HepG2 (cell line): Measurements from ENCODE around the gene POLQ.

Experiments
- ATF7-NPFF ChIP-seq: sonication (generic); formaldehyde crosslinking; IDR thresholded peaks from 2 replicates; pipeline ENCODE4 v1.8.1; 2023; ENCODE audit warnings: mild to moderate bottlenecking, low read depth, missing genetic modification reagents, moderate library complexity
- BCL6 ChIP-seq: IDR thresholded peaks from 2 replicates; pipeline ENCODE4 v1.6.1; 2016; ENCODE audit warnings: missing genetic modification reagents, missing compliant biosample characterization
- CBX5 ChIP-seq: sonication (generic); formaldehyde crosslinking; IDR thresholded peaks from 2 replicates; pipeline ENCODE4 v1.4.0; 2020; ENCODE audit warnings: missing genetic modification reagents, borderline replicate concordance
- NFE2L2 ChIP-seq: fragments of 150-350 bp; IDR thresholded peaks from 2 replicates; pipeline ENCODE4 v1.6.1; 2014; ENCODE audit warnings: low read length
- NPAS2 ChIP-seq: sonication (generic); formaldehyde crosslinking; IDR thresholded peaks from 2 replicates; pipeline ENCODE4 v1.8.0; 2022; ENCODE audit warnings: mild to moderate bottlenecking, missing genetic modification reagents, borderline replicate concordance
- SMC3 ChIP-seq: IDR thresholded peaks from 2 replicates; pipeline ENCODE4 v1.6.1; 2011; ENCODE audit warnings: low read length, improper control_type of control experiment
- SMYD3 ChIP-seq: sonication (generic); formaldehyde crosslinking; IDR thresholded peaks from 2 replicates; pipeline ENCODE4 v1.8.1; 2023; ENCODE audit warnings: mild to moderate bottlenecking, missing genetic modification reagents
- ZBTB1 ChIP-seq: sonication (generic); formaldehyde crosslinking; IDR thresholded peaks from 2 replicates; pipeline ENCODE4 v1.4.0; 2020; ENCODE audit warnings: missing genetic modification reagents, borderline replicate concordance
- ZNF335 ChIP-seq: sonication (generic); formaldehyde crosslinking; IDR thresholded peaks from 2 replicates; pipeline ENCODE4 v1.4.0; 2020; ENCODE audit warnings: missing genetic modification reagents
- TF ChIP-seq, protein P1 (sequence below): sonication (generic); formaldehyde crosslinking; IDR thresholded peaks from 2 replicates; pipeline ENCODE4 v1.9.0; 2022; ENCODE audit warnings: low read depth, missing genetic modification reagents
- TF ChIP-seq, protein P2 (sequence below): sonication (generic); formaldehyde crosslinking; IDR thresholded peaks from 2 replicates; pipeline ENCODE4 v1.5.0; 2020; ENCODE audit warnings: mild to moderate bottlenecking, missing genetic modification reagents, moderate library complexity
- TF ChIP-seq, protein P3 (sequence below): sonication (generic); formaldehyde crosslinking; conservative IDR thresholded peaks from 2 replicates; pipeline ENCODE4 v1.4.0; 2020; ENCODE audit warnings: missing genetic modification reagents

DNA sequence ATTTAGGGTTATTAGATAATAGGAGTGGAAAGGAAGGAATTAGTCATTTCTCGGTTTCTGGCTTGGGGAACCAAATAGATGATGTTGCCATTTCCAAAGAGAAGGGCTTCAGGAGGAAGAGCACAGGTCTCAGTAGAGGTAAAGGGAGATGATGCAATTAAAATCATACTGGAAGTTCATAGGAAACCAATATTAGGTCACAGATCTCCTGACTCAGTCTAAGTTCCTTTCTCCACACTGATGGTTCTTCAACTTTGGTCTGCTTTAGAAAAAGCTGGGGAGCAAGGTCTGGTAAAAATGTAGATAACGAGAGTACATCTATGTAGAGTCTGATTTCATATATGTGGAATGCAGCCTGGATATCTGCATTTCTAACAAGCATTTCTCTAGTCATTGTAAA lies 130.9 kb downstream of the POLQ start:
- TF ChIP-seq SMC3 (no peak), ZNF335 (CRISPR knock-in tag) (no peak), CBX5 (CRISPR knock-in tag) (no peak), ATF7-NPFF (CRISPR knock-in tag) (no peak), ZBTB1 (CRISPR knock-in tag) (no peak), SMYD3 (no peak), NPAS2 (CRISPR knock-in tag) (no peak), NFE2L2 (no peak), BCL6 (CRISPR knock-in tag) (no peak)
- TF ChIP-seq, protein P1, sequence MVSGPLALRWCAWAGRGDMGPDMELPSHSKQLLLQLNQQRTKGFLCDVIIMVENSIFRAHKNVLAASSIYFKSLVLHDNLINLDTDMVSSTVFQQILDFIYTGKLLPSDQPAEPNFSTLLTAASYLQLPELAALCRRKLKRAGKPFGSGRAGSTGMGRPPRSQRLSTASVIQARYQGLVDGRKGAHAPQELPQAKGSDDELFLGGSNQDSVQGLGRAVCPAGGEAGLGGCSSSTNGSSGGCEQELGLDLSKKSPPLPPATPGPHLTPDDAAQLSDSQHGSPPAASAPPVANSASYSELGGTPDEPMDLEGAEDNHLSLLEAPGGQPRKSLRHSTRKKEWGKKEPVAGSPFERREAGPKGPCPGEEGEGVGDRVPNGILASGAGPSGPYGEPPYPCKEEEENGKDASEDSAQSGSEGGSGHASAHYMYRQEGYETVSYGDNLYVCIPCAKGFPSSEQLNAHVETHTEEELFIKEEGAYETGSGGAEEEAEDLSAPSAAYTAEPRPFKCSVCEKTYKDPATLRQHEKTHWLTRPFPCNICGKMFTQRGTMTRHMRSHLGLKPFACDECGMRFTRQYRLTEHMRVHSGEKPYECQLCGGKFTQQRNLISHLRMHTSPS (CRISPR knock-in tag): no peak
- TF ChIP-seq, protein P2, sequence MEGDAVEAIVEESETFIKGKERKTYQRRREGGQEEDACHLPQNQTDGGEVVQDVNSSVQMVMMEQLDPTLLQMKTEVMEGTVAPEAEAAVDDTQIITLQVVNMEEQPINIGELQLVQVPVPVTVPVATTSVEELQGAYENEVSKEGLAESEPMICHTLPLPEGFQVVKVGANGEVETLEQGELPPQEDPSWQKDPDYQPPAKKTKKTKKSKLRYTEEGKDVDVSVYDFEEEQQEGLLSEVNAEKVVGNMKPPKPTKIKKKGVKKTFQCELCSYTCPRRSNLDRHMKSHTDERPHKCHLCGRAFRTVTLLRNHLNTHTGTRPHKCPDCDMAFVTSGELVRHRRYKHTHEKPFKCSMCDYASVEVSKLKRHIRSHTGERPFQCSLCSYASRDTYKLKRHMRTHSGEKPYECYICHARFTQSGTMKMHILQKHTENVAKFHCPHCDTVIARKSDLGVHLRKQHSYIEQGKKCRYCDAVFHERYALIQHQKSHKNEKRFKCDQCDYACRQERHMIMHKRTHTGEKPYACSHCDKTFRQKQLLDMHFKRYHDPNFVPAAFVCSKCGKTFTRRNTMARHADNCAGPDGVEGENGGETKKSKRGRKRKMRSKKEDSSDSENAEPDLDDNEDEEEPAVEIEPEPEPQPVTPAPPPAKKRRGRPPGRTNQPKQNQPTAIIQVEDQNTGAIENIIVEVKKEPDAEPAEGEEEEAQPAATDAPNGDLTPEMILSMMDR (CRISPR knock-in tag): no peak
- TF ChIP-seq, protein P3, sequence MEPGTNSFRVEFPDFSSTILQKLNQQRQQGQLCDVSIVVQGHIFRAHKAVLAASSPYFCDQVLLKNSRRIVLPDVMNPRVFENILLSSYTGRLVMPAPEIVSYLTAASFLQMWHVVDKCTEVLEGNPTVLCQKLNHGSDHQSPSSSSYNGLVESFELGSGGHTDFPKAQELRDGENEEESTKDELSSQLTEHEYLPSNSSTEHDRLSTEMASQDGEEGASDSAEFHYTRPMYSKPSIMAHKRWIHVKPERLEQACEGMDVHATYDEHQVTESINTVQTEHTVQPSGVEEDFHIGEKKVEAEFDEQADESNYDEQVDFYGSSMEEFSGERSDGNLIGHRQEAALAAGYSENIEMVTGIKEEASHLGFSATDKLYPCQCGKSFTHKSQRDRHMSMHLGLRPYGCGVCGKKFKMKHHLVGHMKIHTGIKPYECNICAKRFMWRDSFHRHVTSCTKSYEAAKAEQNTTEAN (CRISPR knock-in tag): no peak
